ENCODE measurements around the gene SMPD3. TPM values are rescaled to one million over a fixed set of nuclear protein-coding genes. Genes with fewer than 3 reads are reported as not detected.

SMPD3 gene
- polyA plus RNA-seq, 3 donors = 0.45 to 1.9 (median 1.6) TPM

DNA sequence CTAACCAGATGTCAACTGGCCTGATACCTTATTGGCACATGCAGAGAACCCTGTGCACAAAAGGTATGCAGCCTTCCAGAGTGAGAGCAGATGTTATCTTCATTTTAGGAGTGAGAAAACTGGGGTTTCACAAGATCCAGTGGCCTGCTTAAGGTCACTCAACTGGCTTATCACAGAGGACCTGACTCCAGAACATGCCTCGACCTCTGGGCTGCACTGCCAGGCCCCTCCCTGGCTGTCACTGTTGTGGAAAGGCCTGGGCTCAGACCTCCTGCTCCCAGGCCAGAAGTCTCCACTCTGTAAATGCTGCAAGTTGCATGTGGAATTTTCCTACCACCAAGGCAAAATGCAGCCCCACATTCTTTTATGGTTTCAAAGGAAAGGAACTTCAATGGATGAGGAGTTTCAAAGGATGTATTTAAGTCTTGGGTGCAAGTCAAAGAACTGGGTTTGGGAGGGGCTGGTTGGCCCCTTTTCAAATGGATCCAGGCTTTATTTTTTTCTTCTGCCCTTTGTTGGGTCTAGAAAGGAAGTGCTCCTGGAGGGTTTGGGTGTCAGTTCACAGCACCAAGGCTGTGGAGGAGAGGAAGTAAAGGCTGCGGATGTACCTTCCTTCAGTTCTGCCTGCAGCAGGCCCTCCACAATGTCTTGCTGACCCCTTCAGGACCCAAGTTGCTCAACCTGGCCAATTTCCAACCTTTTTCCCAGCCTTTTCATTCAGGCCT is 30.4 kb upstream of the SMPD3 start:
- WGBS, 3 donors = 38 to 61% (median 42%) methylated on average over 2 of the region's 2 CpGs
- H3K27ac ChIP-seq (ENCODE audit: low read depth, low read length) = no peak overlapping the region

DNA sequence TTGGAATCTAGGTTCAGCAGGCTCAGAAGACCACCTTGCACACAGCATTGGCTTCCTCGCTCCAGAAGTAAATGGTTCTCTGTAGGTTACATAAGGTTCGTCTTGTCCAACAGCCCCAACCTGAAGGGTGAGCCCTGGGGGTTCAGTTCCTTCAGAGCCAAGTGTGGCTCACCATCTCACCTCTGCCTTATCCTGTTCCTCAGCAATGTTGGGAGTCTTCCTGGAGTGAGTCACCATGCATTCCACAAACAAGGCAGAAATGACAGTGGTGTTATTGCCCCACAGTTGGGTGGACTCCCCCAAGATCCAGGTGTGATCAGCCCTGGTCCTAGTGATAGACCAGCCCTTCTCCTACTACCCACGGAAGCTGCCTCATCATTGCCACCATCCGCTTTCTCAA is 26.8 kb upstream of the SMPD3 start:
- 91 to 94% (median 93%) methylated on average over 4 of the region's 4 CpGs for WGBS, 3 donors
- H3K27ac ChIP-seq (ENCODE audit: low read depth, low read length) = no peak overlapping the region

DNA sequence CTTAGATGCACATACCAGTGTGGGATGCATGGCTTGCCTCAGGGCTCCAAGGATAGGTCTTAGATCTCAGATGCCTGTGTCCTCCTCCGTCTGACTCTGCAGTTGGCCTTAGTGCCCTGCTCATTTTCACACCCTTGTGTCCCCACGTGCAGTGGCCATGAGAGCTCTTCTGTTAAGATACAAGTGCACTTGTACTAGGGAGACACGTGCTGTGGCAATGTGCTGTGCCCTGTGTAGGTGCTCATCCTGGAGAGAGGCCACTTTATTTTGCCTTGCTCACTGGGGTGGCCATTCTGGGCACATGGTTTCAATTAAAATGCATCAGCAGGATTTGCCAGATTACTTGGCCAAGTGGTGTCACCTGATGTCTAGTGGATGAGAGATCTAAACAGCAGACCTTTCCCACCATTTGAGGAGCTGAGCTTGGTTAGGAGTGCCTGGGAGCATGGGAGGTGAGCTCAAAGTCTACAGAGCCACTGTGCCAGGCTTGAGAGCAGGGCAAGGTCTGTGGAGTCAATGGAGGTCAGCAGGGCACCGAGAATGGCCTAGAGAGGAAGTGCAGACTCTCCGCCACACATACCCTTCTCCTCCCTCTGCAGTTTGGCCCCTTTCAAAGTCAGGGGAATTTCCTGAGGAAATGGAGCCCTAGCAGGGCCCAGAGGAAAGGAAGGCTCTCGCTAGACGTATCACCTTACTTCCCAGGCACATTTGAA is 25.2 kb upstream of the SMPD3 start:
- no peak overlapping the region for H3K27ac ChIP-seq (ENCODE audit: low read depth, low read length)
- WGBS, 3 donors = 51 to 73% (median 58%) methylated on average over 7 of the region's 7 CpGs

DNA sequence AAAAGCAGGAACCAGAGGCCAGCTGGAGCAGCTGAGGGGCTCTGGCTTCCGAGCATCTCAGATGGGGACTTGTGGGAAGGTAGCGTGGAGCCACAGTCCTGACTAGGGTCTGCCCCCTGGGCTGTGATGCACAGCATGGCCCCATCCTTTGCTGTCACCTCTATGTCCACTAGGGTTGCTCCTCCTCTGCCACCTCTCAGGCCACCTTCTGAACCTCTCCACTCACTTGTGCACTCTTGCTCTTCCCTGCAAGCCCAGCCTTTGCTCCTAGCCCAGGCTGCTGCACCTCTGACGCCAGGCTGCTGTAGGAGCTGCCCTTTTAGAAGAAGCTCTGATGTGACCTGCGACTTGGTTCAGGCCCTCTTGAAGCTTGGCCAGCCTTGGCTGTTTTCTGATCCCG is 24.3 kb upstream of the SMPD3 start:
- no peak overlapping the region for H3K27ac ChIP-seq (ENCODE audit: low read depth, low read length)
- 88 to 93% (median 92%) methylated on average over 5 of the region's 5 CpGs for whole genome bisulfite sequencing, 3 donors

DNA sequence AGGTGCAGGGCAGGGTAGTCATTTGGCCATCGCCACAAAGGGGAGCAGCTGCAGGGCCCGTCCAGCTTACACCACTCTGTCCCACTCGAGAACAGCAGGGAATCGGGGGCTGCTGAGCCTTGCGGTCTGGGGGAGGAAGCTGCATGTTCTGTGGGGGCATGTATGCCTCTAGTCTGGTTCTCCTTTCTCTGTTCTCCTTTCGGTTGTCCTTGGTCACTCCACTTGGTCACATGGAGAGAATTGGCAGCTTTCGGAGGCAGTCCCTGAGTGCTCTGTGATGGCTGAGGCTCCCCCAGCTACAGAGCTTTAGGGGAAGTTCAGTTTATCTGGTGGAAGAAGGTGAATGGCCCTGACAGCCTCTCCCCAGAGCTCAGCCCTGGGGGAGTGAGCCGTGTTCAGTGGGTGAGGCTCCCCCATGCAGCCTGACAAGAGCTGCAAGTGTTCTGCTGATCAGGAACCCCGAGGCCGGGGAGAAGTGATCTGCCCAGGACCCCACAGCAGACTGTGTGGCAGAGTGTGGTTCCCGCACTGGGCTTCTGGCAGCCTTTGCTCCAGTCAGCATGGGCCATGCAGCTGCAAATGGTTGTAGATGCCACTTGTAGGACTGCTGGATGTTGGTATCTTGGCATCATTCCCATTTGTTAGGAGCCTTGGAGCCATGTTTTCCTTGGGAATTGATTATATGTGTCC is 22.3 kb upstream of the SMPD3 start:
- WGBS, 3 donors = 25 to 60% (median 34%) methylated on average over 11 of the region's 11 CpGs
- no peak overlapping the region for H3K27ac ChIP-seq (ENCODE audit: low read depth, low read length)

DNA sequence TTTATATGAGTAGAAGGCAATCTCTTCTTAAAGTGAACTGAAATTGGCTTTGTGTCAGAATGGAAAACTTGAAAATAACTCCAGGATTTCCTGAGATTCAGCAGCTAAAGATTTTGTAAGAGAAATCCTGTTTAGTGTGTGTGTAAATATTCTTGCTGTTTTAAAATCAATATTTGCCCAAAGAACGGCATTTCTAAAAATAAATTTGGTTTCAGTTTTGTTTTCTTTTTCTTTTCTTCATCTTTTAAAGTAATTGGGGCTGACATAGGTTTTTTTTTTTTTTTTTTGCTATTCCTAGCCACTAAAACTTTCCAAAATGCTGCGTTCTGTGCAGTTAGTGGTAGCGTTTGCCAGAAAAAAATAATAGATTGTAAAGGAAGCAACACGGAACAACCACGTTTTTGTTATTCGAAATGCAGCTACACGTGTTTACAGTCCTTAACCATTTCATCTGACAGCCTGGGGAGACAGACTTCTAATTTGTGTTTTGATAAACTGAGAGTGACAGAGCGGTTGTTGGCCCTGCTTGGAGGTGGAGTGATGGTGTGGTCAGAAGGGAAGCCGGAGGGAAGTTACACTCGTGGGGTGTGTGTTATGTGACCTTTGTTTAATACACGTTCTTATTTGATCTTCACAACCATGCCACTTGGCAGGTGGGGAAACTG is 21.6 kb upstream of the SMPD3 start:
- WGBS, 3 donors = 3 to 4% (median 3%) methylated on average over 11 of the region's 11 CpGs
- H3K27ac ChIP-seq (ENCODE audit: low read depth, low read length) = no peak overlapping the region

DNA sequence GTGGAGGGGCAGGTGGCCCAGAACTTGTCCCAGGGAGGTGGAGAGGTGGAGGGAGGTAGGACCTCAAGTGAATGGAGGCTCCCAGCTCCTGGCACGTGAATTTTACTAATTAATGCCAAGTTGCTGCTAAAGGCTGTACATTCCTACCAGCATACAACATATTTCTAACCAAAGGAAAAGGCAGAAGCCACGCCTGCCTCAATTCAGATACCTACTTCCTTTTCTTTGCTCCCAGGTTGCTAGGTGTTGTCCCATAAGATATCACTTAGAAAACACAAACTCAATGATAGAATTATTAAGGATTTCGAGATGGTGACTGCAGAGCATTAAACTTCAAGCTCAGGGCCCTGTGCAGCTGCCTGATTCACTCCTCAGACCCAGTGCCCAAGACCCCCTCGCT is 20.5 kb upstream of the SMPD3 start:
- 63 to 83% (median 64%) methylated on average over 4 of the region's 4 CpGs for WGBS, 3 donors
- no peak overlapping the region for H3K27ac ChIP-seq (ENCODE audit: low read depth, low read length)

DNA sequence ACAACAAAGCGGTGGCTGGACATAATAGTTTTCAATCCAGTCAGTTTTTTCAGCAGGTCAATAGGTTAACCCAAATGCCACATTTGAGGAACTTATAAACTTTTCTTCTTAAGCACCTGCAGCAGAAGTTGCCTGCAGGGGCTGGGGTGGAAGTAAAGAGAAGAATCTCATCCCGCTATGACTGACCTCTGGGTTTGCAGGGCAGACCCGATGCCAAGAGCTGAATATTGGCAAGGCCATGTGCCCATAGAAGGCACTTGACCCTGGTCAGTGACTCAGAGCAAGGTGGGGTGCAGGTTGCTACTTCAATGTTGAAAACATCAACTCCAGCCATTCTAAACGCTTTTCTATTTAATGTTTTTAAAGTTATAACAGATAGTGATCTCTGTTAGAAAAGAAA is 17.9 kb upstream of the SMPD3 start:
- no peak overlapping the region for H3K27ac ChIP-seq (ENCODE audit: low read depth, low read length)
- WGBS, 3 donors = 58 to 62% (median 60%) methylated on average over 4 of the region's 4 CpGs

DNA sequence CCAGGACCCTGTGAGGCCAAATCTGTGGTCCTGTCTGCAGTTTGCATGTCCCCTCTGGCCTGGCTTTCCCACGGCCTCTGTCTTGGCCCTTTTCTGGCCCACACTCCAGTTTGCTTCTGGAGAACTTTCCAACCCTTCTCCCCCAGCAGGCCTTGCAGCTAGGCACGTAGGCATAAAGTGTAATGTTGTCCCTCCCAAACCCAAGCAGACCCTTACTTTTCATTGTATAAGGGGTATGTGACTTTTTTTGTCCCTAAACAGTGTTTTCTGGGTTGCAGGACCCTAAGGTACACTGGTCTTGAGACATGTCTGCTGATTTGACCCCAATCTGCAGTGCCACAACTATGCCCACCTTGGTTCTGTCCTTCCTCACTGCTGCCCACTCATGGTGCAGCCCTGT is 15.6 kb upstream of the SMPD3 start:
- H3K27ac ChIP-seq (ENCODE audit: low read depth, low read length) = no peak overlapping the region
- WGBS, 3 donors = 85 to 94% (median 94%) methylated on average over 2 of the region's 2 CpGs

DNA sequence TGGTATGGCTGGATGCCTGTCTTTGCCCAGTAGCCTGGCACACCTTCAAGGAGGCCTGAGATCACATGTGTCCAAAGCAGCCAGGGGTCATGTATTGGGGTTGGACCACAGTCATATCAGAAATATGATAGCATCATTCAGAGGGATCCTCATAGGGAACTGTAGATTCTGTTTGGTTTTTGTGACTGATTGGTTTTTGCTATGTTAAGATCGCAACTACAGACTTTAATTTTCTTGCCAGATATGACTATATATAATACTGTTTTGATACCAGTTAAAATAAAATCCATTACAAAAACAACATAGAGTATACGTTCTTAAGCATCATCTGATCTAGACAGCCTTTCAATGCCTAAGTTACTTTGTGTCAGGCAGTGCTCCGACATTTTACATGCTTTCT is 11.8 kb upstream of the SMPD3 start:
- no peak overlapping the region for H3K27ac ChIP-seq (ENCODE audit: low read depth, low read length)
- 84 to 89% (median 87%) methylated on average over 3 of the region's 3 CpGs for WGBS, 3 donors

DNA sequence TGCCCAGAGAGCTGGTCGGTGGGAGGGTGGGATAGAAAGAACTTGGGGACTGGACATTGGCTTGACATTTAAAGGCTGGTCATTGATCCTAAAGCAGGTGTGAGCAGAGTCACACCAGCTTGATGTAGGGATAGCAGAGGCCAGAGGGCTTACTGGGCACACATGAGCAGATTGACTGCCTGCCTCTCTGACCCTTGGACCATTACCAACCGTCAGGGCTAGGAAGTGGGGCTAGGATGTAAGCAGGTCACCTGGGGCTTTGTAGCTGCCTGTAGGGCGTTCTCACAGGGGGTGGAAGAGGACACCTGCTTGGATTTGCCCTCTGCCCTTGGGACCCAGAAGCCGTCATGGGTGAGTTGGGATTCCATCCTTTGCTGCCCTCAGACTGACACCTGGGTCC is 11.1 kb upstream of the SMPD3 start:
- no peak overlapping the region for H3K27ac ChIP-seq (ENCODE audit: low read depth, low read length)
- WGBS, 3 donors = 79 to 84% (median 81%) methylated on average over 4 of the region's 4 CpGs

DNA sequence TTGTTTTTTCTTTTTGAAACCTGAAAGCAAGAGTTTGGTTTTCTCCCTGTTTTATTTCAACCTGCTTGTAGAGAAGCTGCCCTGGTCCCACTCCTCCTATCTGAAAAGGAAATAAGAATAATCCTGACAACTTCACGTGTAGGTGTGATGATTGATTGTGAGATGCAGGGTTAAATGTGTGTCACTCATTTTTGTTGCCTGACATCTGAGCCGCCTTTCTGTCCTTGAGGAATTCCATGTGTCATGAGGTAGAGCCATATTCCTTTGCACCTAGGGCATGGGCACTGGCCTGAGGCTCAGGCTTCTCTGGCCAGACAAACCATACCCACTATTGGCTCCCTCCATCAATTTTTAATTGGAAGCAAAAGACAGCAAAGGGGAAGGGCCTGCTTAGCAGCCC is 10.2 kb upstream of the SMPD3 start:
- 78 to 82% (median 82%) methylated on average over 2 of the region's 2 CpGs for WGBS, 3 donors
- no peak overlapping the region for H3K27ac ChIP-seq (ENCODE audit: low read depth, low read length)

DNA sequence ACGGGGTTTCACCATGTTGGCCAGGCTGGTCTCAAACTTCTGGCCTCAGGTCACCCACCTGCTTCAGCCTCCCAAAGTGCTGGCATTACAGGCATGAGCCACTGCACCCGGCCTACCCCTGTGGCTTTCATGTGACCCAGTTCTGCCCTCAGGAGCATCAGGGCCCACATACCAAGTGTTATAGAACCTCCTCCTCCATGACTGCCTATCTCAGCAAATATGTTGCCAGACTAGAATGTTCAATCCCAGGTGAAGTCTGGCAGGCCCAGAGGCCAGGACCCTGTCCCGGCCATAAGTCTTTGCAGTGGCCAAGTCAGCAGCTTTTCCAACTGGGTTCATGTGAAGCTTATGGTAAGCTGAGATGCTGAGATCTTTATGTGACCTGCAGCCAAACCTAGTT is 9.8 kb upstream of the SMPD3 start:
- 83 to 98% (median 91%) methylated on average over 3 of the region's 3 CpGs for WGBS, 3 donors
- no peak overlapping the region for H3K27ac ChIP-seq (ENCODE audit: low read depth, low read length)

DNA sequence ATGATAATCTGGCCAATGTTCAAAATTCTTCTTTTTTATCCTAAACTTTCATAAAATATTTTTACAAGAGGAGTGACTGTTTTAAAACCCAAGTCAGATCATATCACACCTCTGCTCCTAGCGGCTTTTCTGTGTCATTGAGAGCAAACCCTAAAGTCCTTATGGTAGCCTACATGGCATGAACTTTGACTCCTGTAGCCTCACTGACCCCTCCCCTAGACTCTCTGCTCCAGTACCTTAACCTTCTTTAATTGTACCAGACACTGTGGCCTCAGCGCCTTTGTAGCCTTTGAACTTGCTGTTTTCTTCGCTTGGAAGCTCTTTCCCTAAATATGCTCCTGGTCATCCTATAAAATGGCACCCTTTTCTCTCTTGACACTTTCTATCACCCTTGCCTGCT is 7.3 kb upstream of the SMPD3 start:
- WGBS, 3 donors = 89 to 95% (median 94%) methylated on average over 3 of the region's 3 CpGs
- H3K27ac ChIP-seq (ENCODE audit: low read depth, low read length) = no peak overlapping the region

DNA sequence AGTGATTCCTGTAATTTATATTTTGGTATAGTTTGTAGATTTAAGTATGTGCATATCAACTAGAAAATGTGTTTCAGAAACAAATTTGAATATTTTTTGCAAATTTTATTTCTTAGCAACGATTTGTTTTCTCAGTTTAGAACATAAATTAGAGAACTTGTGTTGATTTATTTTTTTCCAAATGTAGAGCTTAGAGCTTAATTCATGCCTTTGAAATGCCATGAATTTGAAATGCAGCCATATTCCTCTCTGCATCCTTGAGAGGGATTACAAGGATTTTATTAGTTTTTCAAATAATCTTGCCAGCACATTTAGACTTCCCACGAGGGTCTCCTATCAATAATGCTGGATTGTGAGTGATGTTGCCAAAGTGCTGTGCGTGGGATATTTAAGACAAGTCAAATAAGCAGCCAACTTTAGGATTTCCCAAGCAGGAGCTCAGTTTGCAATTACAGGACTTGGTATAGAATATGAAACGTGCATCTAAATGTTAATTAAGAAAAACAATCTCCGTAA is 6.7 kb upstream of the SMPD3 start:
- H3K27ac ChIP-seq (ENCODE audit: low read depth, low read length) = no peak overlapping the region
- WGBS, 3 donors = 58 to 67% (median 61%) methylated on average over 5 of the region's 5 CpGs

DNA sequence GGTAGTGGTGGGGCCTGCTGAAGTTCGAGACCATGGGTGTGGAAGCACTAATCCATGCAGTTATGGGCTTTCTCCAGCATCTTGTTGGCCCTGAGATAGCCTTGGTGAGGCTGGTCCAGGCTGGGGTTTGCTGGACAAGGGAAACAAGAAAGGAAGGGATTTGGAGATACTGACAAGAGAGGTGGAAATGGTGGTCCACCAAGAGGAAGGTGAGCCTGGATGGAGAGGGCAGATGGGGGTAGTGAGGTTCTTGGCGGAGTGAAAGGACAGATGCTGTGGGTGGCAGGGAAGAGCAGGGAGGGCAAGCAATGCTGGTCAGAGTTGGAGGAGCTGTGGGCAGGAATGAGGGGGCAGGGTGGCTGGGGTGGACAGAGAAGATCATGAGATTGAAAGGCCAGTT is 5.5 kb upstream of the SMPD3 start:
- WGBS, 3 donors = 84 to 98% (median 85%) methylated on average over 2 of the region's 2 CpGs
- no peak overlapping the region for H3K27ac ChIP-seq (ENCODE audit: low read depth, low read length)

DNA sequence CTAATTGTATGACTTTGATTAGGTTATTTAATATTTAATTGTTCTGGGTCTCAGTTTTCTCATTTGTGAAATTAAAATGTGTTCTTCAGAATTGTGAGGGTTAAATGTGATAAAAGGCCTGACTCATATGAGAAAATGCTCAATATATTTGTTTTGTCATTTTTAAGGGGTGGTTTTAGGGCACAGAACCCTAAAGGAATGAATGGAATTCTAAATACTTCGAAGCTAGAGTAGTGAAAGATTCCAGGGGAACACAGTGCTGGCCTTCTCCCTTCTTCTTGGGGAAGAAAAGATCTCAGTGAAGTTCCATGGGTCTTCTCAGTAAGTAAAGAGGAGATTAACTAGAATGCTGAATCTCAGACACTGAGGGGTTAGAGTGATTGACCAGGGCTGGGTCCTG is 3.9 kb upstream of the SMPD3 start:
- 28 to 41% (median 39%) methylated on average over 1 of the region's 1 CpG for WGBS, 3 donors
- no peak overlapping the region for H3K27ac ChIP-seq (ENCODE audit: low read depth, low read length)

DNA sequence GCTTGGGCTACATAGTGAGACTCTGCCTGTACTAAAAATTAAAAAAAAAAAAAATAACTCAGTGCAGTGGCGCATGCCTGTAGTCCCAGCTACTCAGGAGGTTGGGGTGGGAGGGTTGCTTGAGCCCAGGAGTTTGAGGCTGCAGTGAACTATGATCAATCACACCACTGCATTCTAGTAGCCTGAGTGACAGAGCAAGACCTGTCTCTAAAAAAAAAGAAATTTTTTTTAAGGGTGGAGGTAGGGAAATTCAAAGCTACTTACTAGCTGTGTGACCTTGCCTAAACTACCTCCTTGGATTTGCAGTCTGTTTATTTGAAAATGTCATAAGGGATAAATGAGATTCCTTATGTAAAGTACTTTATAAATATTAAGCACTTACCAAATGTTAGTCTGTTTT is 3.4 kb upstream of the SMPD3 start:
- H3K27ac ChIP-seq (ENCODE audit: low read depth, low read length) = no peak overlapping the region
- WGBS, 3 donors = 82 to 92% (median 83%) methylated on average over 1 of the region's 1 CpG

DNA sequence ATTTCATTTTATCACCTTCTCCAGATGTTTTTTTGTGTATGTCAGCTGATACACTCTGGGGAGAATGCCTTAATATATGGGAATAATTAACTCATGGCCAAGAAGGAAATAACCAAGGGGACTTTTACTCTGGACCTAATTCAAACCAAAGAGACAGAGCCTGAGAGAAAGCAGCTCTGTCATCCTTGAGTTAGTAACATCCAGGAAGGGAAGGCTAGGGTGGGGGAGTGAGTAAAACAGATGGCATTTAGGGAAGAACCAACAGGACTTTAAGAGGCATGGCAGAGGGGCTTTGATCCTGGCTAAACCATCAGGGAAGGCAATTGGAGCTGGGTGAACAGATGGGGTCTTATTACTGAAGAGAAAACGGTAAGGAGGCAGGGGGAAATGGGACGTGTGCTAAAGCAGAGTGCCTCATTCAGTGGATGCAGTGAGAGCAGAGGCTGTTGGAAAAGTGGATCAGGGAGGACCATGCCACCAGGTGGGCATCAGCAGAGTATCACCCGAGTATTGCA is 2.5 kb upstream of the SMPD3 start:
- 53 to 63% (median 59%) methylated on average over 3 of the region's 3 CpGs for WGBS, 3 donors

More for the DNA sequence above, 2.5 kb upstream of the SMPD3 start:
- H3K27ac ChIP-seq (ENCODE audit: low read depth, low read length) = no peak overlapping the region
